ENCODE measurements around the gene CCDC178.

Gene CCDC178

DNA sequence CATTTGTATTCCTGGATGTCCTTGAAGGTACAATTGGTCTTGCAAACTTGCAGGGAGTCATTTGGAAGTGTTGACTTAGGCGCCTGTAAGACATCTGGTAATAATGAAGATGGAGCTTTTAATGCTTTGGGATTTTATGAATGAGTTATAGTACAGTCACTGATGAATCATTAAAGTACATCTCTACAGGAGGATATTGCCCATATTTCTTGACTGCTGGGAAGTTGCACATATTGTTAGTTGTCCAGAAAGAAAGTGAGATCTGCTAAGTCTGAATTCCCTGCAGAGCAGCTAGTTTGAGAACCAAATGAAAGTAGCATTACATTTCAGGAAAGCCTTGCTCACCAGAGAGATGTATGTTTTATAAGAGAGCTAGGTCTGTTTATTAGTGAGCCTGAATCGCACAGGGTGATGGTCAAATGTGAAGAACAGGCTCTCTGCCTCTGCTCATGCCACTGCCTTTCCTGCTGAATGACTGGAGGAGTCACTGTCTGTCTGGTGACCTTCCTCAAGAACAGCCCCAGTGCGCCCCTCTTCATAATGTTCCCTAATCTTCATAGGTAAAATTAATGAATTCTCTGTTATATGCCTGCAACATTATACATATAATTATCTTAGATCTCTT is 528.7 kb downstream of the CCDC178 start:
- no peak for DNase-seq (ENCODE audit: low spot score)

DNA sequence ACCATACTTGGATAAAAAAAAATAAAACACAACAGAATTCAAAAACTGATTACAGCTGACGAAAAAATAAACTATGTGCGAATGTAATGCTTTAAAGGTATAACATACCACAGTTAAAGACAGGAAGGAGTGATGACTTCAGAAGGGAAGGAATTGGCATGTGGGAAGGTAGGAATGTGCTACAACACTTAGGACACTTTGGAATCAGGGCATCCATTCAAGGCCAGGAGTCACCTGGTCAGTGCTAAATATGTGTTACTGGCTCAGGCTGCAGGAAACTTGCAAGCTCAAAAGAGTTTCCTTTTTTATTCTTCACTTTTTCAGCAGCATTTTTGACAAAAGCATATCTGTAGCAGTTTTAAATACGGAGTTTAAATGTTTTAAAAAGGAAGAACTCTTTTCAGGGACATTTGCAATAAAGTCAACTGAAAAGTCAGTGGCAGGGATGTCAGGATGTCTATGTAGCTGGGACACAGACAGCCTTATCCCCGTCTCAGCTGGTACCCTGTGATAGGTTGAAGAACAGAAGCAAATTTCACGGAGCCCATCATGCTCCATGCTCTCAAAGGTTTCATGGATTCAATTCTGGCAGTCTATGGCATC is 529.7 kb downstream of the CCDC178 start:
- DNase-seq (ENCODE audit: low spot score): no peak

DNA sequence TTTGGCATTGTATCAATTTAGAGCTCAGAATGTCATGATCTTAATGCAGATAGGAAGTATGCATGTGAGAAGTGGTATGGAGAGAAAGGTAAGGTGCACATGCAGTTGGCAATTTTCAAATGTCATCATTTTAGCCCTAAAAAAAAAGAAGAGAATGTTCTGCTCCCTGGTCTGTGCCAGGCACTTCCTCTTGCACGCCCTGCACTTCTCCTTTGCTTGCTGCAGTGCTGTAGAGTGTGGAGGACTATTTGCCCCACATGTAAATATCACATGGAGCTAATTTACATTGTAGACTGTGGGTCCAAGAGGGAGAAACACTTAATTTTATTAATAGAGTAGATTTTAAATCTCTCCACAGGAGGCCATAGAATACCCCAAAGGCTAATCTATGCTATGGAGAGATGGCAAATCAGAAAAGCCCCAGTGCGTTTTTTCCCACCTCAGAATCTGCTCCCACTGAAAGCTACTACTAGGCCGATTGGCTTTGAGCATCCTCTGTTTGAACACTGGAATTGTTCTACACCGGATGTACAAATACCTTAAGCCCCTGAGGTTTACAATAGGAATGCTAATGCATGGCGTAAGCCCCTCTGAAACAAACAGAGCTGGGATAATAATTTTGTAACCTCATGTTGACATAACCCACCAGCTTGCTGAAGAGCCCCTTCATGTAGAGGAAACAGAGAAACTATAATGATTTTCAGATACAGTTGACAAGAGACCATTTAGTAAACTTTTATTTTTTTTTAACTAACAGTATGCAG is 530.5 kb downstream of the CCDC178 start:
- DNase-seq (ENCODE audit: low spot score): no peak

DNA sequence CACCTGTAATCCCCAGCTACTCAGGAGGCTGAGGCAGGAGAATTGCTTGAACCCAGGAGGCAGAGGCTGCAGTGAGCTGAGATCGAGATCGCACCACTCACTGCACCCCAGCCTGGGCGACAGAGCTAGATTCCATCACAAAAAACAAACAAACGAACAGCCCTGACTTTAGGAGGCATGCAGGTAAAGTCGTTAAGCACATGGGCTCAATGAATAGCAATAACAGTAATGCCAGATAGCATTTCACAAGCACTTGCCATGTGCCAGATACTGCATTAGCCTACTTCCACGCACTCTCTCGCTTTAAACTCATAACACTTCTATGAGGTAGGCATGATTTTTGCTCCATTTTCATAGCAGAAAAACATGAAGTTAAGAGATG is 532.1 kb downstream of the CCDC178 start:
- DNase-seq (ENCODE audit: low spot score): no peak

DNA sequence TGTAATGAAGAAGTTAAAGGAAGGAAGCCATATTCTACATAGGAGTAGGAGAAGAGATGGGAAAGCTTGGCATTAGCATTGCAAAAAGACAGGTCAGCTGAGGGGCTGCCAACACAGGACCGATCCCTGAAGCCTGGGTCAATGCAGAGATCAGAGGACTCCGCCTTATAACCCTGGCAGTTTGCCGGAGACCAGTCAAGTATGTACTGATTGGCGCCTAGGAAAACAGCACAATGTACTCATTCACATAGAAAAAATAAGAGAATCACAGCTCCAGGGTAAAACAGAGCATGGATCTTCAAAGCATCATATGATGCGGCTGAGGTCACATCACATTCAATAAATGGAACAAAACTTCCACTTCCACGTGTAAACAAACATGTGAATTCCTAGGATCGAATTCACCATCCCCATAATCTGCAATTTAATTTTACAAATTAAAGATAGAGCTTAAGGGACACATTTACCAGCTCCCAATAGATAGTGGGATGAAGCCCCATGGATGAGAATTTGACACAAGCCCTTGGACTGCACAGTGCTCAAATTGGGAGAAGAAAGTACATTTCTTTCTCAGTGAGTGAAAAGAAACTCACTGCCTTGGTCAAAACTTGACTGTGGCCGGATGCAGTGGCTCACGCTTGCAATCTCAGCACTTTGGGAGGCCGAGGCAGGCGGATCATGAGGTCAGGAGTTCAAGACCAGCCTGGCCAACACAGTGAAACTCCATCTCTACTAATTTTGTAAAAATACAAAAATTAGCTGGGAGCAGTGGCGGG is 532.7 kb downstream of the CCDC178 start:
- DNase-seq (ENCODE audit: low spot score): peak; percentile 25

DNA sequence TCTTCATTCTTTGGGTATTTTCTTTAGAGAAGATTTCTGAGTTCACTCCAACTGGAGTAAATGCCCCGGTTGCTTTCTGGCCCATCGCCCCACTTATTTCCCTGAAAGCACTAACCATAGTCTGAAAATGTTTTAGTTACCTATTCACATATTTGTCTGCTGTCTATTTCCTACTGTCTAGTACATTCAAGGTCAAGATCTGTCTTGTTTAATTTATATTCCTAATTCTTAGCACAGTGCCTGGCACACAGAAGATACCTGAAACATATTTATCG is 533.3 kb downstream of the CCDC178 start:
- no peak for DNase-seq (ENCODE audit: low spot score)

DNA sequence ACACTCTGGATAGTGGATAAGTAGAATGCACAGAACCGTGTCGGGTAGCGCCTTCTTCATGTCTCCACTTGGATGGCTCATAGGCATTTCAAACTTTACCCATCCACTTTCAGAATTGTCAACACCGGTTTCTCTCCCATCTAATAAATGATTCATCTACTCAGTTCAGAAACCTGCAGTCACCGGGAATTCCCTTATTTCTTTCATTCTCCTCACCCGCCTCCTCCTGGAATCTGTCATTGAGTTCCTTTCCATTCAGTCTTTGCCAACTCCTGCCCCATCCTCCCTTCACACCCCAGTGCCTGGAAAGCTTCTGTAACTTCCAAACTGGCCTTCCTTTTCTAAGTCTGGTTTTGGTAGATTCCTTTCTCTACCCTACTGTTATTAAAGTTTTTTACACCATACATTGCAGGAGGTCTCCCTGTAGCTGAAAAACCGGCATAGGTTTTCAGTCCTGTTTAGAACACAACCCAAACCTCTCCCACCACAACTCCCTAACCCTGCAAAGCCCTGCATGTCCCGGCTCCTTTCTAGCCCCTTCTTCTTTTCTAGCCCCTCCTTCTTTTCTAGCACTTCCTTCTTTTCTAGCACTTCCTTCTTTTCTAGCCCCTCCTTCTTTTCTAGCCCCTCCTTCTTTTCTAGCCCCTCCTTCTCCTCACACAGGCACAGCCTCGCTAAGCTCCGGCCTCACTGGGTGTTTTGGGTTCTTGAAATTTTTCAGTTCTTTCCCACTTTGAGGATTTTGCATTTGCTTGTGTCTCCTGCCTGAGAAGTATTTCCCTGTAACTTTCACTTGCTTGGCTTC is 533.8 kb downstream of the CCDC178 start:
- DNase-seq (ENCODE audit: low spot score): no peak

DNA sequence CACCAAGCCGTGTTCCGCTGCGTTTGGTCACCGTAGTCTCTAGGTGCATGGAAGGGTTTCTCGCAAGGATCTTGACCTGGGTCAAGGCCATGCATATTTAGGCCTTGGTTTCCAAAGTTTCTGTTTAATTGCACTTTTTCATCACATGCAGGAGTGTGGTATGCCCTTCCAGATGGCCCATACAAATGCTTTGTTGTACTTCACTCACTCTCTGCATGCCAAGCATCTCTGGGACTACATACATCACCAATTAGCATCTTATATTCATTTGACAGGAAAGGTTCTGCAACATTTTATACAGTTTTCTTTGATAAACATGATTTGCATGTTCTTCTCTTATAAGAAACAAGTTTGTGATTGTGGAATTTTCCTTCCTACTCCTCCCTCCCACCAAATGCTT is 534.9 kb downstream of the CCDC178 start:
- DNase-seq (ENCODE audit: low spot score): no peak

DNA sequence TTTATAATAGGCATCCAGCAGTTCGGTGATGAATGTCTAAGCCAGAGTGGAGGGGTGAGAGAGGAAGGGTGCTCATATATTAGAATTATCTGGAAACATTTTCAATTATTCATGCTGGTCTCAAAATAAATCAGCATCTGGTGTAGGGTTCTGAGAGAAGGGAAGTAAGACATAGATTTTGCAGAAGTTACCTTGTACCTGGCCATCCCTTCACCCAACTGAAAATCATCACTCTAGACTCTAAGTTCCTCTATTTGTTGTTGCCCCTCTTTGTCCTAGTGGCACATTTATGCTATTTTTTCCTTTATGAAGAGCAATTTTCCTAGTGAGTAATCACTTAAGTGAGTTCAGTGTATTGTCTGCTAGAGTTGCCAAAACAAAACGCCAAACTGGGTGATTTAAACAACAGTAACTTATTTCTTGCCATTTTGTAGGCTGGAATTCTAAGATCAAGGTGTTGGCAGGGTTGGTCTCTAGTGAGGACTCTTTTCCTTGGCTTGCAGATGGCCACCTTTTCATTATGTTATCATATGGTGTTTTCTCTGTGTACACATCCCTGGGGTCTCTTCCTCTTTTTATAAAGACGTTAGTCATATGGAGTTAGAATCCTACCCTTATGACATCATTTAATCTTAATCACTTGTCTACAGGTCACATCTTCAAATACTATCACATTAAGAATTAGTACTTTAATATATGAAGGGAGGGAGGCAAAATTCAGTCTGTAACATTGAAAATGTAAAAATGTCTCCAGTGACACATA is 537.8 kb downstream of the CCDC178 start:
- DNase-seq (ENCODE audit: low spot score): no peak

DNA sequence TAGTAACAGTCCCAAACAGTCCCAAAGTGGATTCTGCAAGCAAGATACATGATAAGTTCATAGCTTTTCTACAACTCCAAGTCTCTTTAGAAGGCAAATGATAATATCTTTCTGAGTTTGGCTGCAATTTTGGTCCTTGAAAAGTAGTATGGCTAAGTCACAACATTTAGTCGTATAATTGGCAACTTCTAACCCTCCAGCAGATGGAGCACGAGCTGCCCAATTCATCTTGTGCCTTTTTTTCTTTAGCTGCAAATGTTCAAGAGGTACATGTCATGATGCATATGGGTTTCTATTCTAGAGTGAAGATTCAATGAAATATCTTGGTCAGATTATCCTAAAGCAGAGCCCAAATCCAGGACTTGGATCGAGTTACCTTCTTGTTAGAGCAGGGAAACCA is 540.7 kb downstream of the CCDC178 start:
- DNase-seq (ENCODE audit: low spot score): no peak

DNA sequence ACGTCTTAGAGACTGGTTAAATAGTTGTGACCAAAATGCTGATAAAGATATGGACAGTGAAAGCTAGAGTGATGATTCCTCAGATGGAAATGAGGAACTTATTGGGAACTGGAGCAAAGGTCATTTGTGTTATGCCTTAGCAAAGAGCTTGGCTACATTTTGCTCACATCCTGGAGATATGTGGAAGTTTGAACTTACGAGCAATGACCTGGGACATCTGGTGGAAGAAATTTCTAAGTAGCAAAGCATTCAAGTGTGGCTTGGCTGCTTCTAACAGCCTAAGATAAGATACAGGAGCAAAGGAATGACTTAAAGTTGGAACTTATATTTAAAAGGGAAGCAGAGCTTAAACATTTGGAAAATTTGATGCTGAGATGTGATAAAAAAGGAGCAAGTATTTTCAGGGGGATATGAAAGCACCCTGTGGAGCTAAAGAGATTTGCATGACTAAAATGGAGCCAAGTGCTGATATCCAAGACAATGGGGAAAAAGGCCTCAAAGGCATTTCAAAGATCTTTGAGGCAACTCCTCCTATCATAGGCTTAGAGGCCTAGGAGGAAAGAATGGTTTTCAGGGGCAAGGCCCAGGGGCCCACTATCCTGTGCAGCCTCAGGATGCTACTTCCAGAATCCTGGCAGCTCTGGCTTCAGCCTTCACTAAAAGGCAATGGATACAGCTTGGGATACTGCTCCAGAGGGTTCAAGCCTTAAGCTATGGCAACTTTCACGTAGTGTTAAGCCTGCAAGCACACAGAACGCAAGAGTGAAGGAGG is 543.6 kb downstream of the CCDC178 start:
- DNase-seq (ENCODE audit: low spot score): no peak

DNA sequence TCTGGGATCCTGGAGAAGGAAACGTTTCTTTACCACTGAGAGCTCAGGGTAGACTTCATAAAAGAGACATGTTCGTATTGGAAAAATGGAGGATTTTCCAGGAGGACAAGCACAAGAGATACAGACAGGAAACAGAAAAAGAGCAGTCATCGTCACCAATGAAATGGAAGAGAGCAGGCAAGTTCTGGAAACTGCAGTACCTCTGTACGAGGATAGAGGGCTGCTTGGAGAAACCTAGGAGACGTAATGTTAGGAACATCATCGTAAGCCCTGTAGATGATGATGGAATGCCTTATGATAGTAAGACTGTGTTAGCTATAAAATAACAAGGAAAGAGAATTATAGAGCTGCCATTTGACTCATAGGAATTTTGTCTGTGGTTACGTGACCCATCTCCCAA is 546.6 kb downstream of the CCDC178 start:
- no peak for DNase-seq (ENCODE audit: low spot score)

DNA sequence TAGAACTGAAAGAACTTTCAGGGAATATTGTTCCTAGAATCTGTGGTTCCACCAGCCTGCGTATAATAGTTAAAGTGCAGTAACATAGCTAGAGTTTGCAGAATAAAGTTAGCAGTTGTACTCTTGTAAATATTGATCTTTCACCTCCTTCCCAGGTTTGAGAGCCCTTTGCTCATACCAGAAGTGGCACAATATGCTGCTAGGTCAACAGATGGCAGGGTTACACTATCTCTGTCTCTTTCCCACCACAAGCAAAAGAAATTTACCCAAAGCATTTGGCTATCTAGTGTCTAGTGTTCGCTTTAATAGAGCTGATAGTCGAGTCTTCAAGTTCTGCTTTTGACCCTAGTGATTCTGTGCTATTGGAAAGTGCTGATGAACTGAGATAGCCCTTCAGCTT is 548.7 kb downstream of the CCDC178 start:
- no peak for DNase-seq (ENCODE audit: low spot score)

DNA sequence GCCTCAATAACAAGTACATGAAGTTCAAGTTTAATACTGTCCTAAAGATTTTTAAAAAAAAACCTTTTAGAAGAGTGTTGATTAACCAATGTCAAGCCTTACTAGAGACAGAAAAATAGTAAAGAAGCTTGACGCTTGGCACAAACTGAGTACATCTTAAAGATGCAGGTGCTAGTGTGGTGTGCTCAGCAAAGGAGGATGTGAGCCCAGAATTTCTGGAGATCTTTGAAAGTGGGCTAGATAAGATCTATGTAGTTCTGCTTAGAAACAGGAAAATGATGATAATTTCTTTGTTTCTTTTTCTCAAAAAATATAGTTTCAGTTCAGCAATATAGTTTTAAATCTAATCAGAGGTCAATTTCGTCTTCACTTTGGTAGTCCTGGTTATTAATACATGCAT is 549.4 kb downstream of the CCDC178 start:
- DNase-seq (ENCODE audit: low spot score): no peak

DNA sequence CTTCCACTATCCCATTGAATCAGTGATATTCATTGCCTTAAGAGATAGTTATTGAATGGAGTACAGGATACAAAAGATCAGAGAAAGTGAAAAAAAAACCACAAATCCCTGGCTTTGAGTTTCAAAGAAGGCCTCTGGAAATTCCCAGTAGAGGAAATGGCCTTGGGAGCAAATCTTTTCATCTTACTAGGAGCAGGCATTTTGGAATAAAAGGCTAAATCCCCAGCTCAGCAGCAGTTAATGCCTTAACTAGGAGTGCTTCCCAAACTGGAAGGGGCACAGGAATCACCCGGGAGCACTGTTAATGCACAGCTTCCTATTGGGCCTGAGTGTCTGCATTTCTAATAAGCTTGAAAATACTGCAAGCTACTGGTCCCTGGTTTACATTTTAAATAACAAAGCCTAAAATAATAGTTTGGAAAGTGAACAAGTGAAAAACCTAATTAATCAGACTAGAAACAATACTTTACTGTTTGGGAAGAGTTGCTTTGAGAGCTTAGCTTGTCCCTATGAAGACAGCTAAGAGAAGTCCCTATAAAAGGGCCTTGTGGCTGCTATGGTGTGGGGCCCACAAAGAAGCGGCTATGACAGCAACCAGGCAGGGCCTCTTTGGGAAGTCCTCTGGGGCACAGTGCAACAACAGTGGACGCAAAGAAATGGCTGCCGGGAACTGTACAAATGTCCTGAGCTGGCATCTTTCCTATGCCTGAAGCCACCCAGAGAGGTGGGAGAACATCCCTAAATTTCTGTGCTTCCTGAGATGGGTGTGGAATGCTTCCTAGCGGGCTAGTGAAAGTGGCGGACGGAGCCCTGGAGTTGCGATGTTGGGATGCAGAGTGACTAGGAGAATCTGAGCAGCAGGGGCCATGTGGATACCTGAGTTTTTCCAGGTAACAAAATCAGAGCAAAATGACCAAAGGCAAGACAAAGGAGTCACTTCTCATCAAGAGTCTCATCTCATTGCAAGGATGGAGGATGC is 550.6 kb downstream of the CCDC178 start:
- no peak for DNase-seq (ENCODE audit: low spot score)

DNA sequence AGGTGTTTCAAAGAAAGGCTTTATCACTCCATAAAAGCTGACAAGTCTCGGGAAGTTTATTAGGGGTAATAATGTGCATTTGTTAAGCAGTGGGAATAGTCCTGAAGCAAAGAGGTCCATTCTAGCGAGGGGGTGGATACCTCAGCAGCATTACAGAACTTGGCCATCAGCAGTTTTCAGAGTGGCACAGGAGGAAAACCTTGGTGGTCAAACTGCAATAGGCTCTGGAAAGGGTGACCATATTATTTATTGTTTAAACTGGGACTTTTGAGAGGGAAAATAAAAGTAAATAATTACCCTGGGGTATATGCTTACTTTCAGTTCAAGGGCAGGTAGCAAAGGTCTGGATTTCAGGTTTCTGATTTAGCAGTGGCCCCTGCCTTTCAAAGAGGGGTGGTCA is 552.2 kb downstream of the CCDC178 start:
- DNase-seq (ENCODE audit: low spot score): no peak
